HFFc6 (cell line): Measurements from ENCODE around the gene CBARP. TPM values are rescaled to one million over a fixed set of nuclear protein-coding genes. Genes with fewer than 3 reads are reported as not detected.

Experiments
- DNase-seq: peaks from one replicate; pipeline ENCODE4 v3.0.0-alpha.2; 2018
- H3K27ac Mint-ChIP-seq: 2 replicates; pipeline ENCODE4 v1.8.0; 2020; ENCODE audit warnings: mild to moderate bottlenecking, mixed read lengths
- H3K27me3 Mint-ChIP-seq: 2 replicates; pipeline ENCODE4 v1.8.0; 2021; ENCODE audit warnings: mild to moderate bottlenecking, moderate library complexity, mixed read lengths; ENCODE audit not compliant: insufficient read depth
- H3K36me3 Mint-ChIP-seq: 2 replicates; pipeline ENCODE4 v1.8.0; 2021; ENCODE audit warnings: low read depth, mixed read lengths
- H3K4me1 Mint-ChIP-seq: 2 replicates; pipeline ENCODE4 v1.8.0; 2020; ENCODE audit warnings: low read depth, mixed read lengths
- H3K4me3 Mint-ChIP-seq: 2 replicates; pipeline ENCODE4 v1.8.0; 2020; ENCODE audit warnings: mild to moderate bottlenecking, moderate library complexity, mixed read lengths
- H3K9me3 Mint-ChIP-seq: 2 replicates; pipeline ENCODE4 v1.8.0; 2020; ENCODE audit warnings: mild to moderate bottlenecking, mixed read lengths
- CTCF ChIP-seq: fragments of 200-600 bp; sonication (generic); IDR thresholded peaks from 2 replicates; pipeline ENCODE4 v1.5.0; 2021; ENCODE audit warnings: antibody characterized with exemption, mild to moderate bottlenecking
- total RNA-seq, 6 experiments: library from RNA; stranded (reverse); fragmentation: NEBNext Ultra II Directional; extraction: Animal tissue kit (Norgen Biotek cat#: 25700); gene quantifications; 2 replicates in 1 of 6; 3 replicates in 5 of 6; pipeline ENCODE4 v1.2.3, GENCODE V29; 2021

CBARP gene
- total RNA-seq, 6 experiments from 2014 or later, result 7.6 to 12.7 (median 8.6) TPM

- Mint-ChIP-seq H3K4me1 (peaks cover 25% of the 10 kb centered on the region), H3K9me3 (no peaks in the 10 kb centered on the region), H3K36me3 (no peaks in the 10 kb centered on the region), H3K27ac (no peak overlapping the region), H3K27me3 (peaks cover 6% of the 10 kb centered on the region), H3K4me3 (no peak overlapping the region)
- DNase-seq, result no peak
- no peak for TF ChIP-seq CTCF
Measured at GRCh38 chr19:1245494-1246264, 7.9 kb upstream of the CBARP start.

- TF ChIP-seq CTCF, result no peak; the same call in none of the 2 replicates
- peaks cover 6% of the 10 kb centered on the region for H3K27me3 Mint-ChIP-seq
- peak overlapping the region; percentile 71 for H3K4me3 Mint-ChIP-seq
- H3K36me3 Mint-ChIP-seq, result no peaks in the 10 kb centered on the region
- peaks cover 25% of the 10 kb centered on the region for H3K4me1 Mint-ChIP-seq
- peak overlapping the region; percentile 89 for H3K27ac Mint-ChIP-seq
- no peak for DNase-seq
- no peaks in the 10 kb centered on the region for H3K9me3 Mint-ChIP-seq
Measured at GRCh38 chr19:1244693-1245451, 7.1 kb upstream of the CBARP start.

- Mint-ChIP-seq H3K4me3 (peak overlapping the region; percentile 71), H3K27ac (peak overlapping the region; percentile 89), H3K9me3 (no peaks in the 10 kb centered on the region), H3K27me3 (peaks cover 4% of the 10 kb centered on the region; the same call in 1 of the 2 replicates), H3K36me3 (no peaks in the 10 kb centered on the region), H3K4me1 (peaks cover 25% of the 10 kb centered on the region)
- DNase-seq, result peak; percentile 71
- peak; percentile 96 for TF ChIP-seq CTCF
Measured at GRCh38 chr19:1243768-1244692, 6.2 kb upstream of the CBARP start.

GRCh38 chr19:1241417-1242095 is 3.8 kb upstream of the CBARP start, which contains the start of gene ATP5F1D:
Gene ATP5F1D, plus strand, starts transcription at chr19:1241751. Its CDS starts 100 bp downstream, at chr19:1241851.
- Mint-ChIP-seq H3K4me3 (peak within 1 kb of the TSS; percentile 84), H3K36me3 (no peaks in the 10 kb centered on the region), H3K27me3 (peaks cover 4% of the 10 kb centered on the region; the same call in 1 of the 2 replicates), H3K4me1 (peaks cover 25% of the 10 kb centered on the region), H3K9me3 (no peaks in the 10 kb centered on the region), H3K27ac (peak within 1 kb of the TSS; percentile 87)
- no peak for TF ChIP-seq CTCF
- DNase-seq, result peak; percentile 91
